ENCODE measurements around the gene AQP6.

AQP6 gene

DNA sequence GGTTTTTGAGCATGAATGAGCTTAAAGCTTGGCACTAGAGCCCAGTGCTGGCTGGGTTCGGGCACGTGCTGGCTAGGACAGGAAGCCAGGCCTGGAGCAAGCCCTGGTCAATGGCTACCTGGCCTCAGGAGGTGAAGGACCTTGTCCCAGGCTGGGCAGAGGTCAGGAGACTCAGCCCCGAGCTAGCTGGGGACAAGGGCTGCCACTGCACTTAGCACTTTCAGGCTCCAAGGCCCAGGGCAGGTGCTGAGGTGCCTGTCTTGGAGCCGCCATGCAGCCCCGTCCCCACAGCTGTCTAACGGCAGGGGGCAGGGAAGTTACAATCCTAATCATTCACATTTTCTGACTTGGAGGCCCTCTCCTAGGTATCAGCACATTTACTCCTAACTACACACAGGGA lies 4.3 kb upstream of the AQP6 start:
- TF ChIP-seq, protein P1, sequence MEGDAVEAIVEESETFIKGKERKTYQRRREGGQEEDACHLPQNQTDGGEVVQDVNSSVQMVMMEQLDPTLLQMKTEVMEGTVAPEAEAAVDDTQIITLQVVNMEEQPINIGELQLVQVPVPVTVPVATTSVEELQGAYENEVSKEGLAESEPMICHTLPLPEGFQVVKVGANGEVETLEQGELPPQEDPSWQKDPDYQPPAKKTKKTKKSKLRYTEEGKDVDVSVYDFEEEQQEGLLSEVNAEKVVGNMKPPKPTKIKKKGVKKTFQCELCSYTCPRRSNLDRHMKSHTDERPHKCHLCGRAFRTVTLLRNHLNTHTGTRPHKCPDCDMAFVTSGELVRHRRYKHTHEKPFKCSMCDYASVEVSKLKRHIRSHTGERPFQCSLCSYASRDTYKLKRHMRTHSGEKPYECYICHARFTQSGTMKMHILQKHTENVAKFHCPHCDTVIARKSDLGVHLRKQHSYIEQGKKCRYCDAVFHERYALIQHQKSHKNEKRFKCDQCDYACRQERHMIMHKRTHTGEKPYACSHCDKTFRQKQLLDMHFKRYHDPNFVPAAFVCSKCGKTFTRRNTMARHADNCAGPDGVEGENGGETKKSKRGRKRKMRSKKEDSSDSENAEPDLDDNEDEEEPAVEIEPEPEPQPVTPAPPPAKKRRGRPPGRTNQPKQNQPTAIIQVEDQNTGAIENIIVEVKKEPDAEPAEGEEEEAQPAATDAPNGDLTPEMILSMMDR (IDR thresholded peaks at IDR 0.05): no peak
- TF ChIP-seq ZFX (IDR thresholded peaks at IDR 0.05; ENCODE audit: borderline replicate concordance): no peak
- no peak overlapping the region for H3K27ac ChIP-seq

DNA sequence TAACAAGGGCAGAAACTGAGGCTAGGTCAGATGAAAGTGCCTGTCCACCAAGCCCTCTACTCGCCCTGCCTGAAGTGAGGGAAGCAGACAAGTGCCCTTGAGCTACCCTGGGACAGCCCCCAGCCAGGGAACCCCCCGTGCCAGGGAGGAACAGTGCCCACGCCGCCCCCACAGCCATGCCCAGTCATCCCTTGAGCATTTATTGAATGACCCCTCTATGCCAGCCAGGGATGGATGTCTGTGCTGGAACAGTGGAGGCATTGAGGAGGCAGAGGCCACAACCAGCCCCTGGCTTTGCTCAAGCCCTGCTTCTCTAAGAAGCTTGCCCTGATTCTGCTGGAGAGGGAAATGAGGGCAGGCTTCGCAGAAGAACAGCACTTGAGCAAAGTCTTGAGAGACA lies 3.7 kb upstream of the AQP6 start:
- no peak for TF ChIP-seq ZFX (IDR thresholded peaks at IDR 0.05; ENCODE audit: borderline replicate concordance)
- TF ChIP-seq, protein P1 (IDR thresholded peaks at IDR 0.05): no peak
- H3K27ac ChIP-seq: no peak overlapping the region

DNA sequence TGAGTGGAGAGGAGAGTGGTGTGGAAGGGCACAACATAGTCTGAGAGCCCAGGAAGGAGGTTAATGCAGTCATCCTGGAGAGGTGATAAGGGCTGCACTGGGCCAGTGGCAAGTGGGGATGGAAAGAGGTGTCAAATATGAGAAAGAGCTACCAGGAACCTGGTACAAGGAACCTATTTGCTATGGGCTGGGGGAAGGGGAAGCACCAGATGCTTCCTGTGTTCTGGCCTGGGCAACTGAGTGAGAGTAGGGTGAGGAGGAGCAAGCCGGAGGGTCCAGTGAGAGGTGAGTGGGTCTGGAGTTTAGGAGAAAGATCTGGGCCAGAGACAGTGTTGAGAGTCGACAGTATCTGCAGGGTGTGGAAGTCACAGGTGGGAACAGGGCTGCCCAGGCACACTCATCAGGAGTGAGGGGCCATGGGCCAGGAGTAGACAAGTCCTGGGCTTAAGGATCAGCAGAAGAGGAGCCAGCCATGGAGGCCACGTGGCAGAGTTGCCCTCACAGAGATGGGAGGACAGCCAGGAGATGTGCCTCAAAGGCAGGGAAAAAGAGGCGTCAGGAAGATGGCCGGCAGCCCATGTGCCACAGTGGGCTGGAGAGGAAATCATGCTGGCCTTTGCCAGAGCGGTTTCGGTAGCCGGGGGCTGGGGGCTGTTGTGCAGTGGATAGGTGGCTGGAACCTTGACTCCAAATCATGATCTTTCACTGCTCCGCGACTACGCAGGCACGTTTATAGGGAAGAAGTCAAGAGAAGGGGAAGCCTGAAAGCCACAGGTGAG lies 2.9 kb upstream of the AQP6 start:
- TF ChIP-seq, protein P1 (IDR thresholded peaks at IDR 0.05): no peak
- no peak for TF ChIP-seq ZFX (IDR thresholded peaks at IDR 0.05; ENCODE audit: borderline replicate concordance)
- no peak overlapping the region for H3K27ac ChIP-seq

DNA sequence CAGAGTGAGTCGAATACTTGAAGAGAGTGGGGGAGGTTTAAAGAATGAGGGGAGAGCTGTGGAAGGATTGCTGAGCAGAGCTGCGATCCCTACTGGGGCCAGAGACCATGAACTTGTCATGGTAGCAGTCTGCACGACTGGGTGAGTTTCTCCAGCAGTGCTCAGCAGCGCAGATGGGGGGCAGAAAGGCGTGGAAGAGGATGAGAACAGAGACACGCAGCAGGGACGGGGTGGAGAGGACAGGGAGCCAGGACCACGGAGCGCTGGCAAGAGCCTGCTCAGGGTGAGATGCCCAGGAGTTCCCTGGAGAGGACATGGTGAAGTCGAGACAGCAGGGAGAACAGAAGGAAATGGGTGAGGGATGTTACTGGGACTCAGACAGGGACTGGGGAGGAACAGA lies 2.1 kb upstream of the AQP6 start:
- H3K27ac ChIP-seq: no peak overlapping the region
- TF ChIP-seq, protein P1 (IDR thresholded peaks at IDR 0.05): no peak
- no peak for TF ChIP-seq ZFX (IDR thresholded peaks at IDR 0.05; ENCODE audit: borderline replicate concordance)

DNA sequence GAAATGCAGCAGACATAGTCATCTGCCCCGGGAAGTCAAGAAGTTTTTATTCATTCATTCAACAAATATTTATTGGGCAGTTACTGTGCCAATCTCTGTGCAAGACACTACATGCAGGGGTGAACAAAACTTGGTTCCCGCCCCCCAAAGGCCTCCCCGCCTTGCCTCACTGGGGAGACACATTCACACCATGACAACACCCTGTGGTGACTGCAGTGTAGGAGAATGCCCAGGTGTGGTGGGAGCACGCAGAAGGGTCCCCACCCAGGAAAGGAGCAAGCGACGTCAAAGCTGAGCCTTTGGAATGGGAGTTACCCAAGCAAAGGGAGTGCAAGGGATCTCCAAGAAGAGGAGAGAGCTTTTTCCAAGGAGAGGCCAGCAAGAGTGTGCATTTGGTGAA lies 1.6 kb upstream of the AQP6 start:
- TF ChIP-seq, protein P1 (IDR thresholded peaks at IDR 0.05): no peak
- TF ChIP-seq ZFX (IDR thresholded peaks at IDR 0.05; ENCODE audit: borderline replicate concordance): no peak
- no peak overlapping the region for H3K27ac ChIP-seq

DNA sequence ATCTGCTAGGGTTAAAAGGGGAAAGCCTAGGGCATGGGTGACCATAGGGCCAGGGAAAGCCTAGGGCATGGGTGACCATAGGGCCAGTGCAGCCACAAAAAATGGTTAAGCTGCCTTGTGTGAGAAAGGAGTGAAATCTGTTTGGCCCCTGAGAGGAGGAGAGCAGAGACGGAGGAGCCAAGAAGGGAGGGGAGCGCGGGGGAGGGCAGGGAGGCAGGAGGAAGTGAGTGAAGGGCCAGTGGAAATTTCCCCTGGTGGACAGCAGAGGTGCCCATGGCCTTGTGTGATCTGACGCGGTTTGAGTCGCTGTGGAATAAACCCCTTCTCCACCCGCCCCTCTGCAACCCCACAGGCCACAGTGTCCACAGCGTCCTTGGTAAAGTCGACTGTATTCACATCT lies 618 bp upstream of the AQP6 start:
- TF ChIP-seq ZFX (IDR thresholded peaks at IDR 0.05; ENCODE audit: borderline replicate concordance): no peak
- TF ChIP-seq, protein P1 (IDR thresholded peaks at IDR 0.05): no peak

DNA sequence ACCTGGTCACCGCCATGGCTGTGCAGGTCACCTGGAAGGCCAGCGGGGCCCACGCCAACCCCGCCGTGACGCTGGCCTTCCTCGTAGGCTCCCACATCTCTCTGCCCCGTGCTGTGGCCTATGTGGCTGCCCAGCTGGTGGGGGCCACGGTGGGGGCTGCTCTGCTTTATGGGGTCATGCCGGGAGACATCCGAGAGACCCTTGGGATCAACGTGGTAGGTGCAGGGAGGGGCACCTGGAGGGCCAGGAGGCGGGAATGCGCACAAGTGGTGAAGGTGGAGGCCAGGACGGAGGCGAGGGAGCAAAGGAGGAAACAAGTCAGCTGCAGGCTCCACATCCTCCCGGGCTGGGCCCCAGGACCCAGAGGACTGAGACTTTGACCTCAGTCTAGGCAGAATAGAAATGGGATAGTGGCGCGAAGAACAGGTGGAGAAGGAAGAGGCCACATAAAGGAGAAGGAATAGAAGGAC lies 649 bp downstream of the AQP6 start:
- H3K27ac ChIP-seq: no peak overlapping the region
- no peak for TF ChIP-seq ZFX (IDR thresholded peaks at IDR 0.05; ENCODE audit: borderline replicate concordance)
- TF ChIP-seq, protein P1 (IDR thresholded peaks at IDR 0.05): no peak

More for the DNA sequence above, 618 bp upstream of the AQP6 start:
- no peak overlapping the region for H3K27ac ChIP-seq
